ENCODE measurements around the gene ST6GAL1.

DNA sequence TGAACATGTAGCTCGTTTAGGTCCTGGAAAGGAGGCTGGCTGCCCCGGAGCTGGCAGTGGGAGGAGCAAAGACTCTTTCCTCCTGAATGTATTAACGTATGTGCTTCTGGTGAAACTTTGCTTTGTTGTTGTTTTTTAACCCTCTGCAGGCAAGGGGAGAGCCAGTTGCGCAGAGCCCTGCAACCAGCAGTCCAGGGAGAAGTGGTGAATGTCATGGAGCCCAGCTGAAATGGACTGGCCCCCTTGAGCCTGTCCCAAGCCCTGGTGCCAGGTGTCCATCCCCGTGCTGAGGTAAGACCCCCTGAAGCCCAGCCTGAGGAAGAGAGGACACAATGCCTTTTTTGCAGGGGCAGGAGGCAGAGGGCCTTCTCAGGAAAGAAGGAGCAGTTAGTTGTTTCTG, 33.3 kb downstream of the ST6GAL1 start:
- TF ChIP-seq, protein P1, sequence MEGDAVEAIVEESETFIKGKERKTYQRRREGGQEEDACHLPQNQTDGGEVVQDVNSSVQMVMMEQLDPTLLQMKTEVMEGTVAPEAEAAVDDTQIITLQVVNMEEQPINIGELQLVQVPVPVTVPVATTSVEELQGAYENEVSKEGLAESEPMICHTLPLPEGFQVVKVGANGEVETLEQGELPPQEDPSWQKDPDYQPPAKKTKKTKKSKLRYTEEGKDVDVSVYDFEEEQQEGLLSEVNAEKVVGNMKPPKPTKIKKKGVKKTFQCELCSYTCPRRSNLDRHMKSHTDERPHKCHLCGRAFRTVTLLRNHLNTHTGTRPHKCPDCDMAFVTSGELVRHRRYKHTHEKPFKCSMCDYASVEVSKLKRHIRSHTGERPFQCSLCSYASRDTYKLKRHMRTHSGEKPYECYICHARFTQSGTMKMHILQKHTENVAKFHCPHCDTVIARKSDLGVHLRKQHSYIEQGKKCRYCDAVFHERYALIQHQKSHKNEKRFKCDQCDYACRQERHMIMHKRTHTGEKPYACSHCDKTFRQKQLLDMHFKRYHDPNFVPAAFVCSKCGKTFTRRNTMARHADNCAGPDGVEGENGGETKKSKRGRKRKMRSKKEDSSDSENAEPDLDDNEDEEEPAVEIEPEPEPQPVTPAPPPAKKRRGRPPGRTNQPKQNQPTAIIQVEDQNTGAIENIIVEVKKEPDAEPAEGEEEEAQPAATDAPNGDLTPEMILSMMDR (IDR thresholded peaks at IDR 0.05): no peak
- TF ChIP-seq POLR2A (IDR thresholded peaks at IDR 0.05): no peak
